GM13976 (cell line): ENCODE measurements around the gene SDF4.

Experiments used
- DNase-seq: peaks from one replicate; pipeline ENCODE4 v3.0.0; 2012; ENCODE audit warnings: low spot score
- in situ Hi-C: fragments of 300-500 bp; cut with MboI; formaldehyde crosslinking; loops from one replicate; pipeline ENCODE4 v1.12.0; 2022; ENCODE audit warnings: low sequenced_read_pairs, mixed read lengths, inconsistent platforms; ENCODE audit not compliant: unreplicated experiment
- TF ChIP-seq, protein P1 (sequence below): IDR thresholded peaks from 2 replicates; pipeline ENCODE4 v1.5.1; 2012; ENCODE audit warnings: borderline replicate concordance, mild to moderate bottlenecking; ENCODE audit not compliant: insufficient read depth; ENCODE audit errors: extremely low read depth, missing control alignments, control extremely low read depth

SDF4 gene

DNA sequence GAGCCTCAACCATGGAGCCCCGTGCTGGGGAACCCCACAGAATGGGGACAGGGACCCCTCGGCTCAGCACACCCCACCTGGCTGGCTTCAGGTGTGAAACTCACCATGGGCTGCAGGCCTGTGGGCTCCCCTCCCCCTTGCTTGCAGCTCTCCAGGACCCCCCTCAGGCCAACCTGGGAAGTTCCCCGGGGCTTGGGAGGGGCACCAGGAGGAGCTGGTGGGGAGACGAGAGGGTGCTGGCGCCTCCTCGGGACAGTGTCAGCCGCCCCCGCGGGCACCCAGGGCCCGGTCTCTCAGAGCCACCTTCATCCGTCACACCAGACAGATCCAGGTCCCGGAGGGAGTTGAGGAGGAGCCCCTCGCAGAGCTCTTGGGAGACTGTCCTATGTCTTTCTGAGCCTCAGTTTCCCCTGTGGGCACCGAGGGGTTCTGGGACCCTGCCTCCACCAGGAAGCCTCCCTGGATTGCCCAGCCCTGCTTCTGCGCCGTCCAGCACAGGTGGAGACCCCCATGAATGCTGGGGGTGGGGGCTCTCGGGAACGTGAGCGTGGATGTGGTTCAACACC, 24.8 kb downstream of the SDF4 start:
- in situ Hi-C loops, result no loop called here
- TF ChIP-seq, protein P1, sequence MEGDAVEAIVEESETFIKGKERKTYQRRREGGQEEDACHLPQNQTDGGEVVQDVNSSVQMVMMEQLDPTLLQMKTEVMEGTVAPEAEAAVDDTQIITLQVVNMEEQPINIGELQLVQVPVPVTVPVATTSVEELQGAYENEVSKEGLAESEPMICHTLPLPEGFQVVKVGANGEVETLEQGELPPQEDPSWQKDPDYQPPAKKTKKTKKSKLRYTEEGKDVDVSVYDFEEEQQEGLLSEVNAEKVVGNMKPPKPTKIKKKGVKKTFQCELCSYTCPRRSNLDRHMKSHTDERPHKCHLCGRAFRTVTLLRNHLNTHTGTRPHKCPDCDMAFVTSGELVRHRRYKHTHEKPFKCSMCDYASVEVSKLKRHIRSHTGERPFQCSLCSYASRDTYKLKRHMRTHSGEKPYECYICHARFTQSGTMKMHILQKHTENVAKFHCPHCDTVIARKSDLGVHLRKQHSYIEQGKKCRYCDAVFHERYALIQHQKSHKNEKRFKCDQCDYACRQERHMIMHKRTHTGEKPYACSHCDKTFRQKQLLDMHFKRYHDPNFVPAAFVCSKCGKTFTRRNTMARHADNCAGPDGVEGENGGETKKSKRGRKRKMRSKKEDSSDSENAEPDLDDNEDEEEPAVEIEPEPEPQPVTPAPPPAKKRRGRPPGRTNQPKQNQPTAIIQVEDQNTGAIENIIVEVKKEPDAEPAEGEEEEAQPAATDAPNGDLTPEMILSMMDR, result no peak
- DNase-seq, result no peak

DNA sequence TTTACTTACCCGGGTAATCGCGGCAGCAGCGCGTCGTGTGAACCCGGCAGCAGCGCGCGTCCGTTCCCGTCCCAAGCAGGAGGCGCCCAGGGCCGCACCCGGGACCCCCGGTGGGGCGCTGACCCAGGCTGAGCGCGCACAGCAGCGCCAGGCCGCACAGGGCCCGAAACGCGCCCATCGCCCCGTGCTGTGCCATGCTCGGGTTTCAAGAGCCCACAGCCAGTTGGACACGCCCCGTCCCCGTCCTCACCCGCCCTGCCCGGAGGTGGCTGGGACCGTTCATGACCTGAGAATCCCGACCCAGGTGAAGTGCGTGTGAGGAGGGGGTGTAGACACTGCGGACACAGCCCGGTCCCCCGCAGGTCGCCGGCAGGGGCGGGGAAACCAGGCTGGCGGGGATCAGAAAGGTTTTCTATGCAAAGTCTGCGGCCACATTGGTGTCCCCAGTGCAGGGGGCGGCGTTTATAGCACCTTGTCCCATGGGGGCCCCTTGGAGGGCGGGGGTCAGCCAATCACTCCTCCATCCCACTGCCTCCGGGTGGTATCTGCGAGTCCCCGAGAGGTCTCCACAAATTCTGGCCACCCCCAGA, 25.3 kb downstream of the SDF4 start, which contains the start of gene TNFRSF18:
TNFRSF18 (minus strand) TSS at position 217 of the 590 bp plus-strand sequence; CDS start at position 196, 21 bp downstream.
- in situ Hi-C loops, result no loop called here
- peak; percentile 80 for DNase-seq
- TF ChIP-seq, protein P1, result no peak

DNA sequence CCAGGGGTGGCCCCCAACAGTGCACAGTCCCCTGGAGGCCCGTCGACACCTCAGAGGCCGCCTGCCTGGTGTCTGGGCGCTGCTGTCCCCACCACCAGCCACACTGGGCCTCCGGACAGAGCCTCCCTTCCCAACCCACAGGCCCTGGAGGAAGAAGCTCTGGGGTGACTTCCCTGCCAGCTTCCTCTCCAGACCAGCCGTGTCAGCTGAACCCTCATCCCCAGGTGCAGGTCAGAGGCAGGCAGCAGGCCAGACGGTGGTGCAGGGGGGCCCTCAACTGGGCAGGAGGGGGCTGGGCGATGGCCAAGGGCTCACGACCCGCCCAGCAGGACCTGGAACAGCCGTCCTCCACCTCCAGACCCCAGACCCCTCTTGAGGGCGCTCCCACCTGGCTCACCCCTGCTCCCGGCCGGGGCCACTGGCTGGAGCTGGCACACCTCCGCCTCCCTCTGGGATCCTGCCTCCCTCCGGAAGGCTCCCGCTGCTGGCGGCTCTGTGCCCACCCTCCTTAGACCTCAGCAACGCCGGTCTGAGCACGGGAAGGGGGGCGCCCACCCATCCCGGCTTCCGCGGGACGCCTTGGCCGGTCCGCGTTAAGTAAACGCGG, 25.9 kb downstream of the SDF4 start:
- DNase-seq, result no peak
- TF ChIP-seq, protein P1, result peak; percentile 14
- in situ Hi-C loops, result no loop called here

DNA sequence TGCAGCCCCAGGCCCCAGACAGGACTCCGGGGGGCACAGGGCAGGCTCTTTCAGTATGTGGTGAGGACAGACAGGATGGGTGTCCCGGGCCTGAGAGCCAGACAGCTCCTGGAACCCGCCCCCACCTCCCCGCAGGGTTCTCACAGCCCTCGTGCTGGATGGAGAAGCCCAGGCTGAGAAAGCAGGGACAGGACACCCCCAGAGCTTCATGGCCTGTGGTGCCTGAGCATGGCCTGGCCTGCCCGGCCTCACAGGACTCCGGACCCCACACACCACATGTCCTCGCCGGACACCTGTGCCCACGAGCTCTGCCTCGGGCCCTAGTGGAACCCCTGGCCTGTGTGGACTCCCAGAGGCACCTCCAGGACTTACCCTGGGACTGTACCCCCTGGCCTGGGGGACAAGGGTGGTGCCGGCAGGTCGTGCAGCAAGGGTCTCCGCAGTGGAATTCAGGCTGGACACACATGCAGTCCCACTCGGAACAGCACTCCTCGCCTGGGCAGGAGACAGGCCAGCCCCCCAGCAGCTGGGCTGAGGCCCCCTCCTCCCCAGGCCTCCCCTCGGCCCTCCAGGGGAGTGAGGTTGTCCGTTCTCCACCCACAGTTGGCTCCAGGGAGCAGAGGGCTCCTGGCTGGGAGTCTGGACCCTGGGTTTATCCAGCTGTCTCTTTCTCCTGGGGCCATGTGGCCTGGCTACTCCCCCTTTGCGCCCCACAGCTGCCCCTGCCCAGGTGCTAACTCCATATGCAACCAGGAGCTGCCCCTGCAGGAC, 26.6 kb downstream of the SDF4 start:
- DNase-seq, result no peak
- TF ChIP-seq, protein P1, result no peak
- in situ Hi-C loops, result no loop called here

DNA sequence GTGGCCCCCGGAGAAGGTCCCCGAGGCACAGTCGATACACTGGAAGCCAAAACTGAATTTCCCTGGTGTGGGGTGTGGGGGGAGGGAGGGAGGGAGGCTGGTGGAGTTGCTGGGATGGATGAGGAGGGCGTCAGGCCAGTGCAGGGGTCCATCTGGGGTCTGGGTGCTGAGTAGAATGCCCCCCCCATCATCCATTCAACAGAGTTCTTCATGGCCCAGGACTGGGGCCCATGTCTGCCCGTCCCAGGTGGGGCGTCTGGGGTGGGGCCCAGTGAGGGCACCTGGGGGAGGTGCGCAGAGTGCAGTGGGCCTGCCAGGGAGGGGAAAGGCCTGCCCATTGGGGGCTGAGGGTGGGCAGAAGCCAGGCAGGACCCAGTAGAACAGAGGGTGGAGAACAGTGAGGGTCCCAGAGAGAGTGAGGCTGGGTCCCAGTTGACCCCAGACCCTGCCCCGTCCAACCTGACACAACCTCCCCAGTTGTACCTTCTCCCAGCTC, 27.3 kb downstream of the SDF4 start:
- TF ChIP-seq, protein P1, result no peak
- no peak for DNase-seq

More for the DNA sequence above, 27.3 kb downstream of the SDF4 start:
- in situ Hi-C loops, result no loop called here
